GM10266 (cell line): ENCODE data around the gene DPM3.

Experiments
- DNase-seq: peaks from one replicate; pipeline ENCODE4 v3.0.0; 2012; ENCODE audit errors: extremely low spot score
- CTCF ChIP-seq: IDR thresholded peaks from 2 replicates; pipeline ENCODE4 v1.5.1; 2012; ENCODE audit warnings: mild to moderate bottlenecking, low read depth; ENCODE audit not compliant: control insufficient read depth, insufficient read depth; ENCODE audit errors: missing control alignments

DPM3 gene

GRCh38 chr1:155184835-155185782, 44.8 kb upstream of the DPM3 start:
- no peak for TF ChIP-seq CTCF
- peak; percentile 84 for DNase-seq

- DNase-seq: no peak
- TF ChIP-seq CTCF: no peak
Observed at GRCh38 chr1:155184351-155184811, 44.0 kb upstream of the DPM3 start.

- no peak for DNase-seq
- TF ChIP-seq CTCF: no peak
Observed at GRCh38 chr1:155183775-155184221, 43.5 kb upstream of the DPM3 start.

- no peak for TF ChIP-seq CTCF
- DNase-seq: no peak
Observed at GRCh38 chr1:155182052-155182550, 41.8 kb upstream of the DPM3 start.

GRCh38 chr1:155181371-155182051, 41.2 kb upstream of the DPM3 start:
- no peak for TF ChIP-seq CTCF
- DNase-seq: no peak

- TF ChIP-seq CTCF: no peak
- DNase-seq: no peak
Observed at GRCh38 chr1:155179112-155180031, 39.0 kb upstream of the DPM3 start.
